UCSD-AML1 (cell line): ENCODE data around the gene FASTKD3.

ENCODE experiments used
- DNase-seq: peaks from one replicate; lab custom pipeline; 2025; ENCODE audit not compliant: unreplicated experiment; lab: John Stamatoyannopoulos, UW

Gene FASTKD3

GRCh38 chr5:7881816-7882215 is 13.0 kb upstream of the FASTKD3 start:
- no peak for DNase-seq

GRCh38 chr5:7881091-7881490 is 12.3 kb upstream of the FASTKD3 start:
- no peak for DNase-seq

- no peak for DNase-seq
Observed at GRCh38 chr5:7878381-7878873, 9.6 kb upstream of the FASTKD3 start.

- DNase-seq: no peak
Observed at GRCh38 chr5:7877851-7878250, 9.0 kb upstream of the FASTKD3 start.

- DNase-seq: no peak
Observed at GRCh38 chr5:7876867-7877266, 8.0 kb upstream of the FASTKD3 start.

- DNase-seq: no peak
Observed at GRCh38 chr5:7875151-7875550, 6.3 kb upstream of the FASTKD3 start.

- DNase-seq: no peak
Observed at GRCh38 chr5:7874639-7875038, 5.8 kb upstream of the FASTKD3 start.

GRCh38 chr5:7873216-7873615 is 4.4 kb upstream of the FASTKD3 start:
- no peak for DNase-seq

GRCh38 chr5:7872517-7873130 is 3.8 kb upstream of the FASTKD3 start:
- no peak for DNase-seq

GRCh38 chr5:7871653-7872052 is 2.8 kb upstream of the FASTKD3 start:
- no peak for DNase-seq

- peak; percentile 46 for DNase-seq
Observed at GRCh38 chr5:7869474-7870136, 774 bp upstream of the FASTKD3 start.

- DNase-seq: no peak
Observed at GRCh38 chr5:7868427-7868772, 431 bp downstream of the FASTKD3 start.

GRCh38 chr5:7867260-7867659 is 1.6 kb downstream of the FASTKD3 start:
- DNase-seq: no peak

GRCh38 chr5:7866196-7866595 is 2.6 kb downstream of the FASTKD3 start:
- DNase-seq: no peak

- DNase-seq: no peak
Observed at GRCh38 chr5:7857926-7858632, 10.8 kb downstream of the FASTKD3 start.

- DNase-seq: no peak
Observed at GRCh38 chr5:7857361-7857760, 11.5 kb downstream of the FASTKD3 start.

GRCh38 chr5:7856855-7857254 is 12.0 kb downstream of the FASTKD3 start:
- DNase-seq: peak; percentile 15

- DNase-seq: no peak
Observed at GRCh38 chr5:7855611-7856010, 13.2 kb downstream of the FASTKD3 start.

GRCh38 chr5:7852988-7853387 is 15.8 kb downstream of the FASTKD3 start:
- no peak for DNase-seq

- DNase-seq: no peak
Observed at GRCh38 chr5:7852542-7852941, 16.3 kb downstream of the FASTKD3 start.

- DNase-seq: no peak
Observed at GRCh38 chr5:7851617-7852289, 17.1 kb downstream of the FASTKD3 start.

- DNase-seq: no peak
Observed at GRCh38 chr5:7851240-7851592, 17.6 kb downstream of the FASTKD3 start.
